Heart right ventricle (tissue), 16 donors: ENCODE measurements around the gene ADAMTS8. TPM values are rescaled to one million over a fixed set of nuclear protein-coding genes. Genes with fewer than 3 reads are reported as not detected.

ENCODE experiments used
- ATAC-seq, 8 donors: fragments of 200-7000 bp; cut with Tn5 transposase; one replicate each; pipeline ENCODE4 v1.9.1; 2020; ENCODE audit warnings: mild to moderate bottlenecking in 8 of 8, moderate library complexity in 8 of 8, moderate number of reproducible peaks in 1 of 8
- DNase-seq, 2 donors: peaks; one replicate each; pipeline ENCODE4 v3.0.0-alpha.2; 2020
- H3K27ac ChIP-seq, 10 donors: fragments of 200-600 bp; sonication (generic) in 2 of 10; one replicate each; pipeline versions ENCODE4 v1.5.0 to v1.8.0; 2020 to 2022; ENCODE audit warnings: mild to moderate bottlenecking in 3 of 10
- H3K27me3 ChIP-seq, 7 donors: fragments of 200-600 bp; one replicate each; pipeline ENCODE4 v1.8.0; 2021 to 2022; ENCODE audit warnings: mild to moderate bottlenecking in 2 of 7
- H3K36me3 ChIP-seq, 9 donors: fragments of 200-600 bp; sonication (generic) in 1 of 9; one replicate each; pipeline versions ENCODE4 v1.5.0 to v1.8.0; 2020 to 2022; ENCODE audit warnings: mild to moderate bottlenecking in 2 of 9
- H3K4me1 ChIP-seq, 9 donors: fragments of 200-600 bp; sonication (generic) in 1 of 9; one replicate each; pipeline versions ENCODE4 v1.5.0 to v1.8.0; 2020 to 2022; ENCODE audit warnings: mild to moderate bottlenecking in 4 of 9
- H3K4me3 ChIP-seq, 10 donors: fragments of 200-600 bp; sonication (generic) in 2 of 10; one replicate each; pipeline versions ENCODE4 v1.5.0 to v1.8.0; 2020 to 2022; ENCODE audit warnings: mild to moderate bottlenecking in 7 of 10, moderate library complexity in 2 of 10
- H3K9me3 ChIP-seq, 11 donors: fragments of 200-600 bp in 10 of 11; sonication (generic) in 2 of 11; one replicate each; pipeline versions ENCODE4 v1.5.0 to v1.8.0; 2013 to 2022; ENCODE audit warnings: mild to moderate bottlenecking in 2 of 11, control low read depth in 1 of 11, moderate library complexity in 1 of 11
- CTCF ChIP-seq, 9 donors: fragments of 200-600 bp; sonication (generic) in 2 of 9; IDR thresholded peaks; one replicate each; pipeline versions ENCODE4 v1.5.0 to v1.8.0; 2021 to 2022; ENCODE audit warnings: antibody characterized with exemption in 9 of 9, mild to moderate bottlenecking in 5 of 9, moderate library complexity in 1 of 9
- WGBS, 2 donors: extraction: QIAGEN DNeasy Blood & Tissue Kit; methylation state at CpG; one replicate each; pipeline ENCODE4 v1.1.7; 2013; ENCODE audit warnings: inconsistent platforms in 1 of 2; 5-methylcytosine and 5-hydroxymethylcytosine counted together
- intact Hi-C, 10 donors: fragments of 100-400 bp; cut with DNase I; formaldehyde crosslinking; loops; one replicate each; pipeline versions ENCODE4 v1.11.1 to v1.14.2; 2022
- polyA plus RNA-seq, 2 donors: library from polyadenylated mRNA; stranded (reverse); fragments of 200-250 nt; gene quantifications; one replicate each; pipeline ENCODE4 v1.2.3, GENCODE V29; 2013
- total RNA-seq, 10 donors: library from RNA; stranded (reverse); fragmentation: NEBNext Ultra II Directional in 3 of 10; extraction: Animal tissue kit (Norgen Biotek cat#: 25700) in 3 of 10; gene quantifications; one replicate each; pipeline versions ENCODE4 v1.2.1 to v1.2.4, GENCODE V29; 2021 to 2023
- donor health status: Arrhythmogenic right ventricular cardiomyopathy.
- donor health status: ischemic (EF 13 %, LVEDD 7.1; RV severe dilation, severe dysfunction).
- donor health status: healthy with polysubstance abuse.
- donor health status: DM: no; HTN: yes; CAD: no.
- donor health status: DM: no; HTN: no; CAD: no.
- donor health status: ischemic (EF 25% LVEDD 6.9; RV normal size, moderate dysfunction).
- donor health status: ischemic (EF 25% LVEDD 5.7; RV mildly dilated, moderate dysfunction).
- donor health status: healthy.
- donor health status: DM: yes; HTN: yes; CAD: no.
- donor health status: Ischemic cardiomyopathy.
- donor health status: ischemic (EF 35%, LVEDD 5.7; RV mildly dilated, moderate dysfunction).
- donor health status: nonischemic (EF 11% LVEDD 7.7; RV severe dilation, severe dysfunction).
- donor health status: DM: yes; HTN: yes; CAD: no.
- donor health status: PGD.
- donor health status: ischemic (EF 29% LVEDD 5.4; RV normal size, mild dysfunction).
- donor health status: nonischemic (EF 23%, LVEDD 6.1; RV moderate dilation, normal function).

ADAMTS8 gene
- total and polyA plus RNA-seq, 12 donors: 0.28 to 2.6 (median 1.1) TPM

- ATAC-seq (no peak), DNase-seq (no peak)
- Histone ChIP-seq H3K27me3 (no peaks in the 10 kb centered on the region), H3K9me3 (peaks cover 0 to 1% (median 0%) of the 10 kb centered on the region in 11 donors), H3K4me3 (no peak overlapping the region), H3K27ac (no peak overlapping the region), H3K4me1 (peaks cover 0 to 14% (median 12%) of the 10 kb centered on the region in 9 donors), H3K36me3 (no peaks in the 10 kb centered on the region)
- WGBS, 2 donors: 79 to 83% methylated on average over 3 of the region's 3 CpGs
- intact Hi-C loops: loop anchor here in 4 of 10 donors (5.0 to 10.0 kb wide), 3 partner anchors 211 to 459 kb away; no protein-coding TSS in a partner anchor
- no peak for TF ChIP-seq CTCF (IDR thresholded peaks at IDR 0.05)
Observed at GRCh38 chr11:130436171-130436570, 7.8 kb upstream of the ADAMTS8 start.

- H3K4me1 ChIP-seq: peaks cover 0 to 14% (median 12%) of the 10 kb centered on the region in 9 donors
- H3K36me3 ChIP-seq: no peaks in the 10 kb centered on the region
- peaks cover 0 to 4% (median under 1%) of the 10 kb centered on the region in 7 donors for H3K27me3 ChIP-seq
- intact Hi-C loops: loop anchor here in 5 of 10 donors (1.0 to 10.0 kb wide), 5 partner anchors 212 to 459 kb away; no protein-coding TSS in a partner anchor
- no peak overlapping the region for H3K4me3 ChIP-seq
- TF ChIP-seq CTCF (IDR thresholded peaks at IDR 0.05): no peak
- WGBS, 2 donors: 56 to 66% methylated on average over 4 of the region's 4 CpGs
- ATAC-seq: no peak
- no peak for DNase-seq
- no peaks in the 10 kb centered on the region for H3K9me3 ChIP-seq
- peak overlapping the region in 1 of 10 donors; percentile 76 for H3K27ac ChIP-seq
Observed at GRCh38 chr11:130435671-130436070, 7.3 kb upstream of the ADAMTS8 start.

- Histone ChIP-seq H3K36me3 (no peaks in the 10 kb centered on the region), H3K27ac (peak overlapping the region in 9 of 10 donors; percentile 3 to 85 (median 76)), H3K4me1 (peaks cover 0 to 14% (median 12%) of the 10 kb centered on the region in 9 donors), H3K27me3 (peaks cover 0 to 14% (median 9%) of the 10 kb centered on the region in 7 donors), H3K9me3 (no peaks in the 10 kb centered on the region), H3K4me3 (peak overlapping the region; percentile 11 to 70 (median 60))
- TF ChIP-seq CTCF (IDR thresholded peaks at IDR 0.05): peak; percentile 67 to 83 (median 76)
- WGBS, 2 donors: 0 to 1% methylated on average over 20 of the region's 20 CpGs
- peak; percentile 62 to 78 for DNase-seq
- ATAC-seq: peak; percentile 86 to 94 (median 89)
- intact Hi-C loops: loop anchor here (1.0 to 10.0 kb wide), 9 partner anchors 213 to 460 kb away; no protein-coding TSS in a partner anchor
Observed at GRCh38 chr11:130434521-130435223, 6.3 kb upstream of the ADAMTS8 start.

- no peak for TF ChIP-seq CTCF (IDR thresholded peaks at IDR 0.05)
- H3K9me3 ChIP-seq: no peaks in the 10 kb centered on the region
- no peak overlapping the region for H3K27ac ChIP-seq
- no peak overlapping the region for H3K4me3 ChIP-seq
- peaks cover 0 to 27% (median 11%) of the 10 kb centered on the region in 7 donors for H3K27me3 ChIP-seq
- no peak for DNase-seq
- H3K36me3 ChIP-seq: no peaks in the 10 kb centered on the region
- ATAC-seq: no peak
- peaks cover 0 to 20% (median 13%) of the 10 kb centered on the region in 9 donors for H3K4me1 ChIP-seq
- 90 to 94% methylated on average over 4 of the region's 4 CpGs for WGBS, 2 donors
- intact Hi-C loops: loop anchor here in 7 of 10 donors (2.0 to 10.0 kb wide), 6 partner anchors 221 to 461 kb away; no protein-coding TSS in a partner anchor
Observed at GRCh38 chr11:130433357-130433756, 4.9 kb upstream of the ADAMTS8 start.
